Kidney epithelial cell (primary cell): Measurements from ENCODE around the gene SRPK3. TPM values are rescaled to one million over a fixed set of nuclear protein-coding genes. Genes with fewer than 3 reads are reported as not detected.

Experiments used
- DNase-seq: peaks from one replicate; pipeline ENCODE4 v3.0.0-alpha.2; 2010; ENCODE audit warnings: low read depth
- H3K27me3 ChIP-seq: 2 replicates; pipeline ENCODE4 v1.6.0; 2011; ENCODE audit warnings: low read length; ENCODE audit not compliant: control insufficient read depth, insufficient read depth
- H3K36me3 ChIP-seq: 2 replicates; pipeline ENCODE4 v1.5.1; 2011; ENCODE audit warnings: low read length; ENCODE audit not compliant: control insufficient read depth, insufficient read depth
- H3K4me3 ChIP-seq: 2 replicates; pipeline ENCODE4 v1.5.1; 2011; ENCODE audit warnings: low read depth, mild to moderate bottlenecking, control low read depth, low read length
- CTCF ChIP-seq: IDR thresholded peaks from 2 replicates; pipeline ENCODE4 v1.5.1; 2011; ENCODE audit warnings: mild to moderate bottlenecking, moderate library complexity, low read length, control low read depth, inconsistent platforms; ENCODE audit not compliant: insufficient read depth, poor library complexity, severe bottlenecking
- total RNA-seq: library from RNA; depleted of rRNA; stranded (reverse); fragments of >200 nt; gene quantifications from 2 replicates; pipeline ENCODE4 v1.2.3, GENCODE V29; 2015

SRPK3 gene
- total RNA-seq, 1 donor from 2014 or later = 0.08 TPM

- H3K4me3 ChIP-seq = no peak overlapping the region
- H3K27me3 ChIP-seq = no peaks in the 10 kb centered on the region
- no peak for DNase-seq
- no peak for TF ChIP-seq CTCF
- no peaks in the 10 kb centered on the region for H3K36me3 ChIP-seq
Measured at GRCh38 chrX:153735274-153735673, 45.6 kb upstream of the SRPK3 start.

- TF ChIP-seq CTCF = no peak
- Histone ChIP-seq H3K27me3 (no peaks in the 10 kb centered on the region), H3K4me3 (no peak overlapping the region), H3K36me3 (no peaks in the 10 kb centered on the region)
- DNase-seq = no peak
Measured at GRCh38 chrX:153736071-153736820, 44.6 kb upstream of the SRPK3 start.

- no peak for DNase-seq
- Histone ChIP-seq H3K27me3 (no peaks in the 10 kb centered on the region), H3K36me3 (no peaks in the 10 kb centered on the region), H3K4me3 (no peak overlapping the region)
- TF ChIP-seq CTCF = no peak
Measured at GRCh38 chrX:153736871-153737441, 43.9 kb upstream of the SRPK3 start.

- no peak for TF ChIP-seq CTCF
- Histone ChIP-seq H3K4me3 (no peak overlapping the region), H3K27me3 (no peaks in the 10 kb centered on the region), H3K36me3 (no peaks in the 10 kb centered on the region)
- DNase-seq = no peak
Measured at GRCh38 chrX:153738056-153738605, 42.7 kb upstream of the SRPK3 start.

GRCh38 chrX:153739754-153740486, 40.9 kb upstream of the SRPK3 start:
- no peak for DNase-seq
- no peak for TF ChIP-seq CTCF
- Histone ChIP-seq H3K4me3 (no peak overlapping the region), H3K36me3 (no peaks in the 10 kb centered on the region), H3K27me3 (peaks cover 2% of the 10 kb centered on the region)
